Esophagus squamous epithelium (tissue), 4 donors: Measurements from ENCODE around the gene CHSY3.

ENCODE experiments used
- CTCF ChIP-seq, 6 experiments: fragments of 450-650 bp in 4 of 6; fragments of 200-600 bp in 2 of 6; sonication (generic) in 2 of 6; IDR thresholded peaks; one replicate each; pipeline ENCODE4 v1.5.1; 2016 to 2019; ENCODE audit warnings: antibody characterized with exemption in 6 of 6, mild to moderate bottlenecking in 4 of 6, moderate library complexity in 4 of 6
- POLR2A ChIP-seq, 4 donors: fragments of 450-650 bp; IDR thresholded peaks; one replicate each; pipeline ENCODE4 v1.6.1; 2017; ENCODE audit warnings: antibody characterized with exemption in 4 of 4, mild to moderate bottlenecking in 4 of 4, moderate library complexity in 3 of 4

GRCh38 chr5:129921204-129921603 is 16.9 kb downstream of the CHSY3 start:
- TF ChIP-seq POLR2A (IDR thresholded peaks at IDR 0.05), result no peak
- no peak for TF ChIP-seq CTCF (IDR thresholded peaks at IDR 0.05)
